ENCODE results near the gene VGLL4. TPM values are rescaled to one million over a fixed set of nuclear protein-coding genes. Genes with fewer than 3 reads are reported as not detected.
A peak's percentile ranks its signal among the peaks of the same experiment; 100 is the strongest.
"Not testable (repeated sequence)": the region's sequence is repeated elsewhere in the genome, so short reads cannot be mapped to it uniquely, and the experiment has no call there.

VGLL4 gene
- total RNA-seq, 1 donor: 94.2 TPM

DNA sequence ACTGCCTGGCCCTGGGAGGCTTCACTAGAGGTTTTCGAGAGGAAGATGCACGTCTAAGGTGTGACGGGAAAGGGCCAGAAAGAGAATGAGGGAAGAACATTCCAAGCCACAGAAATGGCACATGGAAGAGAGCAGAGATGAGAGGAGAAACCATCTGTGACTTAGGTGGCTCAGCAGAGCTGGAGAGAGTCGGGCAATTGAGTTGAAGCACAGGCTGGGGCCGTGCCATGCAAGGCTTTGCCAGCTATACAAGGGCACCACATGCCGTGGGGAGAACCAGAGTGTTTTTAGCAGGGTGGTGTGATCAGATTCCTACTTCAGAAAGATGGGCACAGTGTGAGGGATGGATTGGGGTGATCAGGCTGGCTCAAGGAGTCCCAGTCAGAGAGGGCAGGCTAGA lies 126.1 kb downstream of the VGLL4 start:
- no peak overlapping the region for H3K4me3 ChIP-seq (ENCODE audit: low read depth, low read length)
- no peak for TF ChIP-seq CTCF (IDR thresholded peaks at IDR 0.05; ENCODE audit: insufficient read depth, low read length)
- no peak for DNase-seq (ENCODE audit: low read depth)

- DNase-seq (ENCODE audit: low read depth): peak; percentile 88
- no peak for TF ChIP-seq CTCF (IDR thresholded peaks at IDR 0.05; ENCODE audit: insufficient read depth, low read length)
- no peak overlapping the region for H3K4me3 ChIP-seq (ENCODE audit: low read depth, low read length)
Measured at GRCh38 chr3:11514191-11514821, 129.4 kb downstream of the VGLL4 start.

- no peak overlapping the region for H3K4me3 ChIP-seq (ENCODE audit: low read depth, low read length)
- no peak for TF ChIP-seq CTCF (IDR thresholded peaks at IDR 0.05; ENCODE audit: insufficient read depth, low read length)
- peak; percentile 27 for DNase-seq (ENCODE audit: low read depth)
Measured at GRCh38 chr3:11513817-11514135, 129.9 kb downstream of the VGLL4 start.

DNA sequence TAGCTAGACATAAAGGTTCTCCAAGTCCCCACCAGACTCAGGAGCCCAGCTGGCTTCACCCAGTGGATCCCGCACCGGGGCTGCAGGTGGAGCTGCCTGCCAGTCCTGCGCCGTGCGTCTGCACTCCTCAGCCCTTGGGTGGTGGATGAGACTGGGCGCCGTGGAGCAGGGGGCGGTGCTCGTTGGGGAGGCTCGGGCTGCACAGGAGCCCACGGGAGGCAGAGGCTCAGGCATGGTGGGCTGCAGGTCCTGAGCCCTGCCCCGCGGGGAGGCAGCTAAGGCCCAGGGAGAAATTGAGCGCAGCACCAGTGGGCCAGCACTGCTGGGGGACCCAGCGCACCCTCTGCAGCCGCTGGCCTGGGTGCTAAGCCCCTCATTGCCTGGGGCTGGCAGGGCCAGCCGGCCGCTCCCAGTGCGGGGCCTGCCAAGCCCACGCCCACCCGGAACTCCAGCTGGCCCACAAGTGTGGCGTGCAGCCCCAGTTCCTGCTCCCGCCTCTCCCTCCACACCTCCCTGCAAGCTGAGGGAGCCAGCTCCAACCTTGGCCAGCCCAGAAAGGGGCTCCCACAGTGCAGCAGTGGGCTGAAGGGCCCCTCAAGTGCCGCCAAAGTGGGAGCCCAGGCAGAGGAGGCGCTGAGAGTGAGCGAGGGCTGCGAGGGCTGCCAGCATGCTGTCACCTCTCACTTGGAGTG lies 130.4 kb downstream of the VGLL4 start:
- DNase-seq (ENCODE audit: low read depth); H3K4me3 ChIP-seq (ENCODE audit: low read depth, low read length): not testable (repeated sequence)

DNA sequence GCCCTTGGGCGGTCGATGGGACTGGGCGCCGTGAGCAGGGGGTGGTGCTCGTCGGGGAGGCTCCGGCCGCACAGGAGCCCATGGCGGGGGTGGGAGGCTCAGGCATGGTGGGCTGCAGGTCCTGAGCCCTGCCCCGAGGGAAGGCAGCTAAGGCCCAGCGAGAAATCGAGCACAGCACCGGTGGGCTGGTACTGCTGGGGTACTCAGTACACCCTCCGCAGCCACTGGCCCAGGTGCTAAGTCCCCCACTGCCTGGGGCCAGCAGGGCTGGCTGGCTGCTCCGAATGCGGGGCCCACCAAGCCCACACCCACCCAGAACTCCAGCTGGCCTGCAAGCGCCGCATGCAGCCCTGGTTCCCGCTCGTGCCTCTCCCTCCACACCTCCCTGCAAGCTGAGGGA lies 132.1 kb downstream of the VGLL4 start:
- not testable (repeated sequence) for H3K4me3 ChIP-seq (ENCODE audit: low read depth, low read length); DNase-seq (ENCODE audit: low read depth)

DNA sequence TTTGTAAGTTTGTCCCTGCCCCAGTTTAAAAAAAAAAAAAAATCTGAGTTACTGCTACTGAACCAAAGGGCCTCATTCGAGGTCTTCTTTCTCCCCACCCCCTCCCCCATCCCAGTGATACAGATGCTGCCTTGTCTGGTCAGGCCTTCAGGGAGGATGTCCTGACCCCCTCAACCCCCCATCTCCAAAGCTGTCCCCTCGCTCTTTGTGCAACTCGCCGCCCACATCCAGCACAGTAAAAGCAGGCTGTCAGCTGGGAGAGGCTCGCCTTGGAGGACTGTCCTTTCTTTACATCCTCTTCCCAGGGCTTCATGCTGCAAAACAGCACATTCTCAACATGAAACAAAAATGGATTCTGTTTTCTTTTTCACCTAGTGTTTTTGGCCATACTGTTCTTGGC lies 133.4 kb downstream of the VGLL4 start:
- no peak for TF ChIP-seq CTCF (IDR thresholded peaks at IDR 0.05; ENCODE audit: insufficient read depth, low read length)
- no peak overlapping the region for H3K4me3 ChIP-seq (ENCODE audit: low read depth, low read length)
- DNase-seq (ENCODE audit: low read depth): no peak

- no peak for DNase-seq (ENCODE audit: low read depth)
- TF ChIP-seq CTCF (IDR thresholded peaks at IDR 0.05; ENCODE audit: insufficient read depth, low read length): no peak
- H3K4me3 ChIP-seq (ENCODE audit: low read depth, low read length): no peak overlapping the region
Measured at GRCh38 chr3:11510001-11510340, 133.7 kb downstream of the VGLL4 start.
